ENCODE measurements around the gene CELF2. TPM values are rescaled to one million over a fixed set of nuclear protein-coding genes. Genes with fewer than 3 reads are reported as not detected.

The CELF2 gene
- total RNA-seq, 1 donor from 2014 or later: 3.8 TPM

GRCh38 chr10:11215471-11215870, 197.8 kb downstream of the CELF2 start:
- no peak for DNase-seq (ENCODE audit: low spot score, unreplicated experiment)
- Mint-ChIP-seq H3K36me3 (ENCODE audit: insufficient read depth) (no peaks in the 10 kb centered on the region), H3K27me3 (peaks cover 39% of the 10 kb centered on the region), H3K4me3 (ENCODE audit: low read depth) (no peak overlapping the region), H3K27ac (no peak overlapping the region), H3K9me3 (ENCODE audit: low read depth) (no peaks in the 10 kb centered on the region), H3K4me1 (ENCODE audit: low read depth) (peaks cover 14% of the 10 kb centered on the region)
- TF ChIP-seq CTCF (IDR thresholded peaks at IDR 0.05; ENCODE audit: unreplicated experiment): no peak

- peaks cover 14% of the 10 kb centered on the region for H3K4me1 Mint-ChIP-seq (ENCODE audit: low read depth)
- no peak for TF ChIP-seq CTCF (IDR thresholded peaks at IDR 0.05; ENCODE audit: unreplicated experiment)
- H3K4me3 Mint-ChIP-seq (ENCODE audit: low read depth): no peak overlapping the region
- no peaks in the 10 kb centered on the region for H3K36me3 Mint-ChIP-seq (ENCODE audit: insufficient read depth)
- DNase-seq (ENCODE audit: low spot score, unreplicated experiment): no peak
- no peak overlapping the region for H3K27ac Mint-ChIP-seq
- H3K9me3 Mint-ChIP-seq (ENCODE audit: low read depth): no peaks in the 10 kb centered on the region
- H3K27me3 Mint-ChIP-seq: peaks cover 38% of the 10 kb centered on the region
Measured at GRCh38 chr10:11217521-11217920, 199.8 kb downstream of the CELF2 start.

GRCh38 chr10:11218395-11218794, 200.7 kb downstream of the CELF2 start:
- Mint-ChIP-seq H3K4me1 (ENCODE audit: low read depth) (peaks cover 14% of the 10 kb centered on the region), H3K27me3 (peaks cover 37% of the 10 kb centered on the region), H3K4me3 (ENCODE audit: low read depth) (no peak overlapping the region), H3K9me3 (ENCODE audit: low read depth) (no peaks in the 10 kb centered on the region), H3K36me3 (ENCODE audit: insufficient read depth) (no peaks in the 10 kb centered on the region), H3K27ac (no peak overlapping the region)
- no peak for TF ChIP-seq CTCF (IDR thresholded peaks at IDR 0.05; ENCODE audit: unreplicated experiment)
- no peak for DNase-seq (ENCODE audit: low spot score, unreplicated experiment)

- no peaks in the 10 kb centered on the region for H3K36me3 Mint-ChIP-seq (ENCODE audit: insufficient read depth)
- no peak for DNase-seq (ENCODE audit: low spot score, unreplicated experiment)
- peaks cover 39% of the 10 kb centered on the region for H3K27me3 Mint-ChIP-seq
- H3K4me3 Mint-ChIP-seq (ENCODE audit: low read depth): no peak overlapping the region
- H3K4me1 Mint-ChIP-seq (ENCODE audit: low read depth): peaks cover 14% of the 10 kb centered on the region
- H3K27ac Mint-ChIP-seq: peak overlapping the region; percentile 22
- no peak for TF ChIP-seq CTCF (IDR thresholded peaks at IDR 0.05; ENCODE audit: unreplicated experiment)
- H3K9me3 Mint-ChIP-seq (ENCODE audit: low read depth): no peaks in the 10 kb centered on the region
Measured at GRCh38 chr10:11219431-11219830, 201.8 kb downstream of the CELF2 start.

GRCh38 chr10:11223081-11223480, 205.4 kb downstream of the CELF2 start:
- H3K4me3 Mint-ChIP-seq (ENCODE audit: low read depth): no peak overlapping the region
- DNase-seq (ENCODE audit: low spot score, unreplicated experiment): no peak
- H3K9me3 Mint-ChIP-seq (ENCODE audit: low read depth): no peaks in the 10 kb centered on the region
- no peak for TF ChIP-seq CTCF (IDR thresholded peaks at IDR 0.05; ENCODE audit: unreplicated experiment)
- H3K27ac Mint-ChIP-seq: no peak overlapping the region
- H3K4me1 Mint-ChIP-seq (ENCODE audit: low read depth): peaks cover 10% of the 10 kb centered on the region
- H3K27me3 Mint-ChIP-seq: peaks cover 22% of the 10 kb centered on the region
- H3K36me3 Mint-ChIP-seq (ENCODE audit: insufficient read depth): no peaks in the 10 kb centered on the region
